Lower lobe of right lung (tissue), 2 donors: ENCODE results near the gene HSFX4. TPM values are rescaled to one million over a fixed set of nuclear protein-coding genes. Genes with fewer than 3 reads are reported as not detected.
"Not testable (repeated sequence)": the region's sequence is repeated elsewhere in the genome, so short reads cannot be mapped to it uniquely, and the experiment has no call there.

Experiments used
- ATAC-seq, 2 donors: fragments of 200-7000 bp; cut with Tn5 transposase; one replicate each; pipeline ENCODE4 v1.9.1; 2020 to 2022; ENCODE audit warnings: mild to moderate bottlenecking in 2 of 2, moderate library complexity in 2 of 2
- DNase-seq: peaks from one replicate; pipeline ENCODE4 v3.0.0-alpha.2; 2020
- H3K27ac ChIP-seq: fragments of 200-600 bp; one replicate; pipeline ENCODE4 v1.8.0; 2022
- H3K27me3 ChIP-seq: fragments of 200-600 bp; one replicate; pipeline ENCODE4 v1.8.0; 2022; ENCODE audit warnings: low read depth
- H3K36me3 ChIP-seq: fragments of 200-600 bp; one replicate; pipeline ENCODE4 v1.8.0; 2022; ENCODE audit warnings: mild to moderate bottlenecking
- H3K4me1 ChIP-seq: fragments of 200-600 bp; one replicate; pipeline ENCODE4 v1.8.0; 2022
- H3K4me3 ChIP-seq: fragments of 200-600 bp; one replicate; pipeline ENCODE4 v1.8.0; 2022; ENCODE audit warnings: mild to moderate bottlenecking
- H3K9me3 ChIP-seq: fragments of 200-600 bp; one replicate; pipeline ENCODE4 v1.8.0; 2022
- intact Hi-C: fragments of 100-400 bp; cut with DNase I; formaldehyde crosslinking; loops from one replicate; pipeline ENCODE4 v1.11.0; 2022
- total RNA-seq: library from RNA; stranded (reverse); fragmentation: NEBNext Ultra II Directional; extraction: Animal tissue kit (Norgen Biotek cat#: 25700); gene quantifications from one replicate; pipeline ENCODE4 v1.2.1, GENCODE V29; 2021
- TF ChIP-seq, protein P1 (sequence below): fragments of 200-600 bp; IDR thresholded peaks from one replicate; pipeline ENCODE4 v1.8.0; 2022; ENCODE audit warnings: antibody characterized with exemption, mild to moderate bottlenecking
- donor health status: DM: no; HTN: yes; CAD: no; lungs with severe emphysema.

HSFX4 gene
- total RNA-seq, 1 donor from 2014 or later: not detected

DNA sequence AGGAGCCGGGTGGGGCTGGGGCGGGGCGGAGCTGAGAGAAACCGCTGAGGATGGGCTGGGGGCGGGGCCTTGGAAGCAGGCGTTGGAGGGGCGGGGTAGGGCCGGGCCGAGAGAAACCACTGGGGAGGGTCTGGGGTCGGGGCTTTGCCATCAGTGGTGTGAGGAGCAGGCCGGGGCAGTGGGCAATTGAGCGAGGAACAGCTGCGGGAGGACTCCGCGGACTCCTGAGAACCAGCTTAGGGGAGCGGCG is 10.2 kb downstream of the HSFX4 start:
- no peak for DNase-seq
- TF ChIP-seq, protein P1, sequence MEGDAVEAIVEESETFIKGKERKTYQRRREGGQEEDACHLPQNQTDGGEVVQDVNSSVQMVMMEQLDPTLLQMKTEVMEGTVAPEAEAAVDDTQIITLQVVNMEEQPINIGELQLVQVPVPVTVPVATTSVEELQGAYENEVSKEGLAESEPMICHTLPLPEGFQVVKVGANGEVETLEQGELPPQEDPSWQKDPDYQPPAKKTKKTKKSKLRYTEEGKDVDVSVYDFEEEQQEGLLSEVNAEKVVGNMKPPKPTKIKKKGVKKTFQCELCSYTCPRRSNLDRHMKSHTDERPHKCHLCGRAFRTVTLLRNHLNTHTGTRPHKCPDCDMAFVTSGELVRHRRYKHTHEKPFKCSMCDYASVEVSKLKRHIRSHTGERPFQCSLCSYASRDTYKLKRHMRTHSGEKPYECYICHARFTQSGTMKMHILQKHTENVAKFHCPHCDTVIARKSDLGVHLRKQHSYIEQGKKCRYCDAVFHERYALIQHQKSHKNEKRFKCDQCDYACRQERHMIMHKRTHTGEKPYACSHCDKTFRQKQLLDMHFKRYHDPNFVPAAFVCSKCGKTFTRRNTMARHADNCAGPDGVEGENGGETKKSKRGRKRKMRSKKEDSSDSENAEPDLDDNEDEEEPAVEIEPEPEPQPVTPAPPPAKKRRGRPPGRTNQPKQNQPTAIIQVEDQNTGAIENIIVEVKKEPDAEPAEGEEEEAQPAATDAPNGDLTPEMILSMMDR: no peak
- Histone ChIP-seq H3K27me3 (no peaks in the 10 kb centered on the region), H3K27ac (peak overlapping the region; percentile 84), H3K4me1 (peaks cover 5% of the 10 kb centered on the region), H3K4me3 (peak overlapping the region; percentile 49), H3K36me3 (no peaks in the 10 kb centered on the region), H3K9me3 (no peaks in the 10 kb centered on the region)
- intact Hi-C loops: no loop called here
- peak in 1 of 2 donors; percentile 73 for ATAC-seq

DNA sequence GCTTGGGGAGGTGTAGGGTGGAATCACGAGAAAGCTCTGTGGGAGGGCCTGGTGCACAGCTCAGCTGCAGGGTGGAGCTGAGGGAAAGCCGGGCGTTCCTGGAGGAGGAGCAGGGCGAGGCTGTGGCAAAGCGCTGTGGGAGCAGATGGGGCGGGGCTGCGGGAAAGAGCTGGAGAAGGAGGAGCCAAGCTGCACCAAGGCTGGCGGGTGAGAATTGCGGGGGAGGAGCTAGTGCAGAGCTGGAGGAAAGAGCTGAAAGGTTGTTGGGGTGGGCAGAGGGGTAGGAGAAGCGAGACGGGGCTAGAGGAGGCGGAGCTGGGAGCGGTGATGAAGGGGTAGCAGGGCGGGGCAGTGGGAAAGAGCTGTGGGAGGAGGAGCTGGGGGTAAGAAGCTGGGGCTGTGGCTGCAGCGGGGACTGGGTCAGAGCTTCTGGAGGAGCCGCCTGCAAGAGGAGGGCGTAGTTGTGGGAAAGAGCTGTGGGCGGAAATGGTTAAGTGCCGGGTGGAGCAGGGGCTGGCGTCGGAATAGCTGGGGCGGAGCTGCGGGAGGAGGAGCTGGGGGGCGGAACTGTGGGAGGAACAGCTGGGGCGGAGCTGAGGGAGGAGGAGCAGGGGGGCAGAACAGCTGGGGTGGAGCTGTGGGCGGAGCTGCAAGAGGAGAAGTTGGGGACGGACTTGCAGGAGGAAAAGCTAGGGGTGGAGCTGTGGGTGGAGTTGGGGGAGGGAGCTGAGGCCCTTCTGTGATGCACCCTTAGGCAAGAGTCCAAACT is 10.7 kb downstream of the HSFX4 start:
- Histone ChIP-seq H3K27ac (peak overlapping the region; percentile 84), H3K27me3 (no peaks in the 10 kb centered on the region), H3K4me3 (peak overlapping the region; percentile 49), H3K9me3 (no peaks in the 10 kb centered on the region), H3K4me1 (peaks cover 5% of the 10 kb centered on the region), H3K36me3 (no peaks in the 10 kb centered on the region)
- intact Hi-C loops: no loop called here
- DNase-seq (peak; percentile 96), ATAC-seq (peak; percentile 82 to 86)
- TF ChIP-seq, protein P1: no peak

DNA sequence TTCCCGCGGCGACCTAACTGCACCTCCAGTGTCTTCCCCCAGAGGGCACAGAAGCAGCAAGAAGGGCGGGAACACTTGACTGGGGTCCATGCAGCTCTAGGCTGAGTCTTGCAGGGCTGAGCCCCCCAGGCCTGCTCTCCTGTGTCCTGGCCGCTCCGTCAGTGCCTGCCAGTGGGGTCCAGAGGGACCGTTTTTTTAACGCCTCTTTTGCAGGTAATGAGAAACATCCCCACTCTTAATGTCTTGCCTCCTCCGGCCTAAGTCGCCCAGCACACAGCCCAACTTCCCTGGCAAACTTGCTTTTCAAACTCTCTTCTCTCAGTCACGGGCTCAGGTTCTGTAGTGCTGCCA is 11.3 kb downstream of the HSFX4 start:
- H3K4me1 ChIP-seq, ATAC-seq, H3K27ac ChIP-seq, DNase-seq, intact Hi-C loops, H3K27me3 ChIP-seq, H3K9me3 ChIP-seq, H3K36me3 ChIP-seq: not testable (repeated sequence)
- TF ChIP-seq, protein P1: peak; percentile 50
- peak overlapping the region; percentile 23 for H3K4me3 ChIP-seq

DNA sequence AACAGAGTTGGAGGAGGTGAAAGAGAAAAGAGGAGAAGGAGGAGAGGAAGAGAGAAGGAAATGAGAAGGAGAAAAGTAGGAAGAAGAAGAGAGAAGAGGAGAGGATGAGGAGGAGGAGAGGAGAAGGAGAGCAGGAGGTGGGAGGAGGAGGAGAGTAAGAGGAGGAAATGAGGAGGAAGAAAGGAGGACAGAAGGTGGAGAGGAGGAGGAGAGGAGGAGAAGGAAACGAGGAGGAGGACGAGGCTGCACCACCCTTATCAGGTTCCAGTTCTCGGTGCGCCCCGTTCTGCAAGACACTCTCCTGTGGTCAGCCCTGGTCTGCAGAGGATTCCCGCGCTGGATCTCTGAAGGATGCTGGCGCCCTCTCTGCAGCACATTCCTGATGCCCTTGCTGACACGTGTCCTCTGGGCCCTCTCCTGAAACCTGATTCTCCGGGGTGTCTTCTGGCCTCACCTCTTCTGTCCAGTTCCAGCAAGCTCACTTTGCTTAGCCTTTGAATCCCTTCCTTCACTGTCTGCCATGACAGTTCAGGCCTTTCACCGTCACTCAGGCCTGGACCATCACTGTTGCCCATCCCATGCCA is 15.8 kb downstream of the HSFX4 start:
- H3K4me1 ChIP-seq, ATAC-seq, H3K4me3 ChIP-seq, H3K27me3 ChIP-seq, H3K27ac ChIP-seq, DNase-seq, H3K9me3 ChIP-seq, intact Hi-C loops: not testable (repeated sequence)
- peaks cover 13% of the 10 kb centered on the region for H3K36me3 ChIP-seq

DNA sequence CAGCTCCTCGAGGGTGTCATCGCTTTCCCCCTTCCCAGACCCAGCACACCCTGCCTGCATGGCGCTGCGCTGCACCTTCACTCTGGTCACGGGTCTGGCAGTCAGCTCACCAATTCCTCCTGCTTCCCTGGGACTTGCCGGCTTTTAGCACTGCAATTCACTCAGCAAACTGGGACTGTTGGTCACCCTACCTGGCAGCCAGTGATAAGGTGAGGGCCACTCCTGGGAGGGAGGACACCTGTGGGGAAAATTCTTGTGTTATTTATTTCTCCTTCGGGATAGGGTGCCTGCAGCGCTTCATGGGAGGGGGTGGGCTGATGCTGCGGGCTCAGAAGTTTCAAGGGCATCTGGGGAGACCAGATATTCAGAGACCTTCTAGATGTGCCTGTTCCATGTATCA is 16.4 kb downstream of the HSFX4 start:
- ATAC-seq, H3K27me3 ChIP-seq, DNase-seq, H3K4me1 ChIP-seq, H3K9me3 ChIP-seq, intact Hi-C loops, H3K27ac ChIP-seq, H3K4me3 ChIP-seq: not testable (repeated sequence)
- peaks cover 13% of the 10 kb centered on the region for H3K36me3 ChIP-seq

DNA sequence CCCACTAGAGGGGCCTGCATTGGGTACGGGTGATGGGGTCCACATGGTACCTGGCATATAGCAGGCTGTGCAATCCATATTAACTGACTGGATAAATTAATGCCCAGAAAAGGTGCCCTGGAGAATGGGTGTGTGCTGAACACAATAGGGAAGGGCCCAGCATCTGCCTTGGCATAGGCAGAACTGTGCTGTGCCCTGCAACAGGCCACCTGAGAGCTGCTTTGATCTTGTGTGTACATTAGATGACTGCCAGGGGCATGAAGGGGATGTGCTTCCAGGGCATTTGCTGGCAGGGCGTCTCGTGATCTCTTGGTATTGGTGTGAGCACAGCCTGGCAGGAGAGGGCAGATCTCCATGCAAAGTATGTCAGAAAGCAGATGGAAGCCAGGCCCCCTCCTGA is 17.6 kb downstream of the HSFX4 start:
- ATAC-seq, H3K27me3 ChIP-seq, H3K4me3 ChIP-seq, intact Hi-C loops, H3K27ac ChIP-seq, DNase-seq, H3K4me1 ChIP-seq, H3K9me3 ChIP-seq: not testable (repeated sequence)
- peaks cover 13% of the 10 kb centered on the region for H3K36me3 ChIP-seq

DNA sequence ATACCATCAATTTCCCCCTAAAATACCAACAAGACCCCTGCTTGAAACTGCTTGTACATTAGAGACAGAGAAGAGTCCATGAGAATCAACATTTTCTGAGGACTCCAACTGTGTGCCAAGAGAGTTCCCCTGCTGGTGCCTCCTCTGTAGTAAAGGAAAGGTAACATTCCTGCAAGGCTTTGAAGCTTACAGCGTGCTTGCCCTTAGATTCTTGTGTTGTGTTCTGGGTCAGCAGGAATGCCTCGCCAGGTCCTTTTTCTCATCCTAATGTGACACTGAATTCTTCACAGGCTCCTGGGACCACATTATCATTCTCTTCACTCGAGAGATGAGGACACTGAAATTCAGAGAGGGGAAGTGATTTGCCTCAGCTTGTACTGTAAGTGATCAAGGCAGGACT is 18.6 kb downstream of the HSFX4 start:
- intact Hi-C loops: no loop called here
- TF ChIP-seq, protein P1: no peak
- H3K27ac ChIP-seq: no peak overlapping the region
- DNase-seq: no peak
- ATAC-seq: no peak
- no peaks in the 10 kb centered on the region for H3K27me3 ChIP-seq
- no peaks in the 10 kb centered on the region for H3K4me1 ChIP-seq
- H3K4me3 ChIP-seq: no peak overlapping the region
- H3K36me3 ChIP-seq: peaks cover 13% of the 10 kb centered on the region
- H3K9me3 ChIP-seq: no peaks in the 10 kb centered on the region
